Trophoblast cell (in vitro differentiated cells and primary cell): Measurements from ENCODE around the gene RGCC.
"Not testable (repeated sequence)": the region's sequence is repeated elsewhere in the genome, so short reads cannot be mapped to it uniquely, and the experiment has no call there.

Experiments
- DNase-seq, 2 donors: peaks; one replicate each; pipeline ENCODE4 v3.0.0-alpha.2; 2016
- H2AFZ ChIP-seq: 2 replicates; pipeline ENCODE4 v1.6.1; 2013; ENCODE audit warnings: low read length, moderate library complexity, mild to moderate bottlenecking; ENCODE audit not compliant: insufficient read depth, poor library complexity
- H2AK5ac ChIP-seq: 2 replicates; pipeline ENCODE4 v1.6.1; 2013; ENCODE audit warnings: mild to moderate bottlenecking, low read length
- H2BK120ac ChIP-seq: 2 replicates; pipeline ENCODE4 v1.6.1; 2013; ENCODE audit warnings: low read length, mild to moderate bottlenecking, moderate library complexity; ENCODE audit not compliant: insufficient read depth, poor library complexity
- H2BK12ac ChIP-seq: 2 replicates; pipeline ENCODE4 v1.6.1; 2013; ENCODE audit warnings: mild to moderate bottlenecking, low read length, moderate library complexity
- H2BK5ac ChIP-seq: 2 replicates; pipeline ENCODE4 v1.6.1; 2013; ENCODE audit warnings: low read length, low read depth, moderate library complexity, mild to moderate bottlenecking; ENCODE audit not compliant: poor library complexity
- H3K14ac ChIP-seq: 2 replicates; pipeline ENCODE4 v1.6.1; 2013; ENCODE audit warnings: mild to moderate bottlenecking, low read length
- H3K18ac ChIP-seq: 2 replicates; pipeline ENCODE4 v1.6.1; 2013; ENCODE audit warnings: mild to moderate bottlenecking, low read length
- H3K23ac ChIP-seq: 2 replicates; pipeline ENCODE4 v1.6.1; 2013; ENCODE audit warnings: low read length
- H3K27ac ChIP-seq: 2 replicates; pipeline ENCODE4 v1.5.1; 2013; ENCODE audit warnings: low read depth, mild to moderate bottlenecking, inconsistent platforms, low read length, moderate library complexity
- H3K27me3 ChIP-seq: 2 replicates; pipeline ENCODE4 v1.6.1; 2013; ENCODE audit warnings: inconsistent platforms, mild to moderate bottlenecking, low read length, moderate library complexity; ENCODE audit not compliant: insufficient read depth
- H3K36me3 ChIP-seq, 2 experiments: 1 replicate in 1 of 2; 2 replicates in 1 of 2; pipeline ENCODE4 v1.6.1; 2013; ENCODE audit warnings: low read length in 2 of 2, mild to moderate bottlenecking in 2 of 2, moderate library complexity in 1 of 2; ENCODE audit not compliant: insufficient read depth in 2 of 2, control insufficient read depth in 1 of 2
- H3K4ac ChIP-seq: 2 replicates; pipeline ENCODE4 v1.6.1; 2013; ENCODE audit warnings: low read depth, mild to moderate bottlenecking, low read length, moderate library complexity
- H3K4me1 ChIP-seq, 2 experiments: 1 replicate in 1 of 2; 2 replicates in 1 of 2; pipeline ENCODE4 v1.6.1; 2013; ENCODE audit warnings: low read length in 2 of 2, mild to moderate bottlenecking in 2 of 2, moderate library complexity in 1 of 2; ENCODE audit not compliant: insufficient read depth in 2 of 2, control insufficient read depth in 1 of 2
- H3K4me2 ChIP-seq: 2 replicates; pipeline ENCODE4 v1.6.1; 2013; ENCODE audit warnings: inconsistent platforms, mild to moderate bottlenecking, low read length, moderate library complexity
- H3K4me3 ChIP-seq: 2 replicates; pipeline ENCODE4 v1.5.1; 2013; ENCODE audit warnings: mild to moderate bottlenecking, low read depth, low read length, inconsistent platforms
- H3K79me1 ChIP-seq: one replicate; pipeline ENCODE4 v1.6.1; 2013; ENCODE audit warnings: low read length
- H3K79me2 ChIP-seq: 2 replicates; pipeline ENCODE4 v1.6.1; 2013; ENCODE audit warnings: low read length, mild to moderate bottlenecking; ENCODE audit not compliant: control insufficient read depth, insufficient read depth, poor library complexity
- H3K9ac ChIP-seq: 2 replicates; pipeline ENCODE4 v1.6.1; 2013; ENCODE audit warnings: mild to moderate bottlenecking, low read length
- H3K9me3 ChIP-seq: 2 replicates; pipeline ENCODE4 v1.6.1; 2013; ENCODE audit warnings: low read depth, mild to moderate bottlenecking, control low read depth, inconsistent platforms, low read length; ENCODE audit not compliant: insufficient read depth
- H4K12ac ChIP-seq: 2 replicates; pipeline ENCODE4 v1.6.1; 2013; ENCODE audit warnings: low read depth, mild to moderate bottlenecking, low read length, moderate library complexity
- H4K8ac ChIP-seq: 2 replicates; pipeline ENCODE4 v1.6.1; 2013; ENCODE audit warnings: low read depth, mild to moderate bottlenecking, low read length, moderate library complexity
- H4K91ac ChIP-seq: one replicate; pipeline ENCODE4 v1.6.1; 2013; ENCODE audit warnings: low read depth, mild to moderate bottlenecking, low read length, moderate library complexity
- WGBS: extraction: QIAGEN DNeasy Blood & Tissue Kit; methylation state at CpG from one replicate; pipeline ENCODE4 v1.1.7; 2013; ENCODE audit warnings: missing lambda C conversion rate; ENCODE audit not compliant: insufficient read length, insufficient coverage; ENCODE audit errors: extremely low coverage; 5-methylcytosine and 5-hydroxymethylcytosine counted together

Gene RGCC

GRCh38 chr13:41426047-41426446 lies 31.3 kb upstream of the RGCC start:
- Histone ChIP-seq H3K14ac (no peak overlapping the region), H2AK5ac (no peak overlapping the region), H3K79me1 (no peaks in the 10 kb centered on the region), H3K36me3 (no peaks in the 10 kb centered on the region), H2AFZ (no peak overlapping the region), H3K4me1 (peaks cover 0 to 9% of the 10 kb centered on the region in 2 experiments), H3K27ac (no peak overlapping the region), H4K91ac (no peak overlapping the region), H4K12ac (no peak overlapping the region), H3K18ac (no peak overlapping the region), H3K4me2 (no peak overlapping the region), H3K27me3 (peaks cover 3% of the 10 kb centered on the region), H3K23ac (no peak overlapping the region), H3K4ac (no peak overlapping the region), H3K4me3 (no peak overlapping the region), H3K79me2 (no peaks in the 10 kb centered on the region), H2BK5ac (no peak overlapping the region), H2BK12ac (no peak overlapping the region), H2BK120ac (no peak overlapping the region), H3K9me3 (no peaks in the 10 kb centered on the region), H3K9ac (no peak overlapping the region), H4K8ac (no peak overlapping the region)
- no peak for DNase-seq
- WGBS: no CpG with 5 or more reads among the region's 22 CpGs

DNA sequence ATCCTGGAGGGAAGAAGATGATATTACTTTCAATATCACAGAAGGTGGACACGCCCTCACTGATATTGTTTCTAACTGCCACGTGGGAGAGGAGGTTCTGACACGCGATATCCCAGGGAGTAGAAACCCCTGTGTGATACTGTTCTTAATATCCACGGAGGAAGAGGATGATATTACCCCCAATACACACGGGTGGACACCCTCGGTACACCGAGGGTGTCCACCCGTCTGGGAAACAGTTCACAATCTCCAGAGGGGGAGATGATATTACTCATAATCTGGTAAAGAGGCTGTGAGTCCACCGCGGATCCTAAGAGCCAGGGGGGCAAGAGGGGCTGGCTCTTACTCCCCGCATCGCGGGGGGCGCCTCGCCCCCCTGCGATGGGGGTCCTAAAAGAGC lies 29.7 kb upstream of the RGCC start:
- no CpG with 5 or more reads among the region's 17 CpGs for WGBS
- peak overlapping the region; percentile 49 for H3K4me2 ChIP-seq
- no peak overlapping the region for H4K91ac ChIP-seq
- DNase-seq: no peak
- H3K14ac ChIP-seq: no peak overlapping the region
- no peak overlapping the region for H2BK120ac ChIP-seq
- H3K23ac ChIP-seq: no peak overlapping the region
- H2AK5ac ChIP-seq: no peak overlapping the region
- no peaks in the 10 kb centered on the region for H3K79me2 ChIP-seq
- H3K27me3 ChIP-seq: peaks cover 3% of the 10 kb centered on the region
- H4K12ac ChIP-seq: no peak overlapping the region
- H3K4me3 ChIP-seq: no peak overlapping the region
- H3K9me3 ChIP-seq: no peaks in the 10 kb centered on the region
- no peak overlapping the region for H2BK12ac ChIP-seq
- H3K4ac ChIP-seq: no peak overlapping the region
- H3K4me1 ChIP-seq: peaks cover 0 to 2% of the 10 kb centered on the region in 2 experiments
- H3K18ac ChIP-seq: no peak overlapping the region
- no peaks in the 10 kb centered on the region for H3K79me1 ChIP-seq
- no peak overlapping the region for H3K27ac ChIP-seq
- H2BK5ac ChIP-seq: no peak overlapping the region
- no peaks in the 10 kb centered on the region for H3K36me3 ChIP-seq
- H3K9ac ChIP-seq: no peak overlapping the region
- H2AFZ ChIP-seq: no peak overlapping the region
- H4K8ac ChIP-seq: no peak overlapping the region

DNA sequence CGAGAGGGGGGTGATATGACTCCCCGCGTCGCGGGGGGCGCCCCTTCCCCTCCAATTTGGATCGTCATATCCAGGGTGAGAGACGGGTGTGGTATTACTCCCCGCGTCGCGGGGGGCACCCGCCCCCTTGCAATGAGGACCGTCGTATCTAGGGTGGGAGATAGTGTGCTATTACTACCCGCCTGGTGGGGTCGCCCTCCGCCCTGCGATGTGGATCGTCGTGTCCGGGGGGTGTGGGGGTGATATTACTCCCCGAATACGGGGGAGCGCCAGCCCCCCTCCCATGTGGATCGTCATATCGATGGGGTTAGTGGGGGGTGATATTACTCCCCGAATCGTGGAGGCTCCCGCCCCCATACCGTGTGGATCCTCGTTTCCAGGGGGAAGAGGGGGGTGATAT lies 29.2 kb upstream of the RGCC start:
- Histone ChIP-seq H3K27me3 (peaks cover 3% of the 10 kb centered on the region), H3K9me3 (no peaks in the 10 kb centered on the region), H3K18ac (no peak overlapping the region), H2BK120ac (no peak overlapping the region), H2AFZ (peak overlapping the region; percentile 3), H3K4me1 (peaks cover 0 to 2% of the 10 kb centered on the region in 2 experiments), H3K27ac (no peak overlapping the region), H2BK5ac (no peak overlapping the region), H2BK12ac (no peak overlapping the region), H3K4me2 (peak overlapping the region; percentile 49), H4K12ac (no peak overlapping the region), H3K36me3 (no peaks in the 10 kb centered on the region), H4K8ac (no peak overlapping the region), H3K4ac (no peak overlapping the region), H2AK5ac (no peak overlapping the region), H3K79me1 (no peaks in the 10 kb centered on the region), H3K23ac (no peak overlapping the region), H3K79me2 (no peaks in the 10 kb centered on the region), H3K9ac (no peak overlapping the region), H3K4me3 (no peak overlapping the region), H4K91ac (no peak overlapping the region), H3K14ac (no peak overlapping the region)
- no CpG with 5 or more reads among the region's 32 CpGs for WGBS
- no peak for DNase-seq

DNA sequence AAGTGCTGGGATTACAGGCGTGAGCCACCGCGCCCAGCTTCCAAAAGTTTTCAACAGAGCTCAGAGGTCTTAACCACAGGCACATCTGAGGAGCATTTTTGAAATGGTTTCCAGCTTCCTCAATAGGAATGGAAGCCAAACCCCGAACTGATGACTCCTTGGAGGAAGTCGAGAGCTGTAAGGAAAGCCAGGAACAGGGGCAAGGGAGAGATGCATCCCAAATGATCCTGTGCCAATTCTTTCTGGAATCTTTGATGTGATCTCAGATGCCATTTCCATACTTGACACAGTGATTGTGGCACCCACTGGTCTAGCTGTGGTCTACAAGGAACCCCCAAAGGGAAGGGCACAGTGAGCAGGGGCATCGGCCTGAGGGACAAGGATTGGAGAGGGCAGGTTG lies 23.3 kb upstream of the RGCC start:
- no CpG with 5 or more reads among the region's 6 CpGs for WGBS
- H3K4ac ChIP-seq, H3K27me3 ChIP-seq, H3K4me2 ChIP-seq, H3K79me1 ChIP-seq, H4K91ac ChIP-seq, H2AFZ ChIP-seq, H2BK12ac ChIP-seq, H4K8ac ChIP-seq, H3K4me3 ChIP-seq, H3K79me2 ChIP-seq, H3K4me1 ChIP-seq, H2BK120ac ChIP-seq, H2AK5ac ChIP-seq, H3K9ac ChIP-seq, H3K36me3 ChIP-seq, H3K14ac ChIP-seq, H3K9me3 ChIP-seq, H4K12ac ChIP-seq, H3K27ac ChIP-seq, H2BK5ac ChIP-seq, H3K18ac ChIP-seq, H3K23ac ChIP-seq: not testable (repeated sequence)
- peak in 1 of 2 donors; percentile 26 for DNase-seq
